Calu3 (cell line): ENCODE results near the gene AP3B1. TPM values are rescaled to one million over a fixed set of nuclear protein-coding genes. Genes with fewer than 3 reads are reported as not detected.
A peak's percentile ranks its signal among the peaks of the same experiment; 100 is the strongest.

Experiments
- BruUV-seq: library from RNA; stranded (reverse); fragments of 400-500 nt; replicated peaks from 2 replicates; lab custom pipeline; 2021; lab: Mats Ljungman, UMichigan
- CTCF ChIA-PET: fragments of 300-600 bp; sonication (Branson Sonifier 250); formaldehyde crosslinking; loops from one replicate; lab custom pipeline; 2022; ENCODE audit warnings: antibody characterized with exemption; lab: Charles Lee
- DNase-seq: peaks from one replicate; pipeline ENCODE4 v3.0.0; 2022
- H3K27ac Mint-ChIP-seq: one replicate; pipeline ENCODE4 v1.8.0; 2022; ENCODE audit warnings: mixed read lengths; ENCODE audit not compliant: unreplicated experiment
- H3K27me3 Mint-ChIP-seq: one replicate; pipeline ENCODE4 v1.8.0; 2022; ENCODE audit warnings: mixed read lengths; ENCODE audit not compliant: unreplicated experiment
- H3K36me3 Mint-ChIP-seq: one replicate; pipeline ENCODE4 v1.8.0; 2022; ENCODE audit warnings: mild to moderate bottlenecking, moderate library complexity, mixed read lengths; ENCODE audit not compliant: insufficient read depth, unreplicated experiment
- H3K4me1 Mint-ChIP-seq: one replicate; pipeline ENCODE4 v1.8.0; 2022; ENCODE audit warnings: mild to moderate bottlenecking, low read depth, mixed read lengths; ENCODE audit not compliant: unreplicated experiment
- H3K4me3 Mint-ChIP-seq: one replicate; pipeline ENCODE4 v1.8.0; 2022; ENCODE audit warnings: mild to moderate bottlenecking, low read depth, moderate library complexity, mixed read lengths; ENCODE audit not compliant: unreplicated experiment
- H3K9me3 Mint-ChIP-seq: one replicate; pipeline ENCODE4 v1.8.0; 2022; ENCODE audit warnings: low read depth, mixed read lengths; ENCODE audit not compliant: unreplicated experiment
- CTCF ChIP-seq: fragments of 200-600 bp; IDR thresholded peaks from one replicate; pipeline ENCODE4 v1.8.0; 2022; ENCODE audit warnings: antibody characterized with exemption; ENCODE audit not compliant: unreplicated experiment
- intact Hi-C: fragments of 100-400 bp; cut with micrococcal nuclease; formaldehyde crosslinking; loops from one replicate; pipeline ENCODE4 v1.10.0; 2022; ENCODE audit not compliant: unreplicated experiment
- total RNA-seq: library from RNA; stranded (reverse); gene quantifications from 2 replicates; pipeline ENCODE4 v1.2.3, GENCODE V29; 2022

Gene AP3B1
- total RNA-seq, 1 experiment from 2014 or later, result 66.9 TPM

GRCh38 chr5:78133423-78133822, 161.1 kb downstream of the AP3B1 start:
- H3K27ac Mint-ChIP-seq, result no peak overlapping the region
- H3K9me3 Mint-ChIP-seq, result no peaks in the 10 kb centered on the region
- no TSS peak for BruUV-seq
- CTCF ChIA-PET, result no interaction called here
- intact Hi-C loops, result no loop called here
- no peaks in the 10 kb centered on the region for H3K36me3 Mint-ChIP-seq
- H3K4me3 Mint-ChIP-seq, result no peak overlapping the region
- TF ChIP-seq CTCF, result no peak
- no peaks in the 10 kb centered on the region for H3K27me3 Mint-ChIP-seq
- DNase-seq, result no peak
- H3K4me1 Mint-ChIP-seq, result no peaks in the 10 kb centered on the region

- H3K27ac Mint-ChIP-seq, result no peak overlapping the region
- H3K27me3 Mint-ChIP-seq, result no peaks in the 10 kb centered on the region
- CTCF ChIA-PET, result no interaction called here
- H3K4me1 Mint-ChIP-seq, result no peaks in the 10 kb centered on the region
- intact Hi-C loops, result no loop called here
- no TSS peak for BruUV-seq
- TF ChIP-seq CTCF, result no peak
- H3K4me3 Mint-ChIP-seq, result no peak overlapping the region
- no peak for DNase-seq
- no peaks in the 10 kb centered on the region for H3K36me3 Mint-ChIP-seq
- H3K9me3 Mint-ChIP-seq, result no peaks in the 10 kb centered on the region
Measured at GRCh38 chr5:78132507-78132906, 162.0 kb downstream of the AP3B1 start.

GRCh38 chr5:78129597-78129996, 164.9 kb downstream of the AP3B1 start:
- TF ChIP-seq CTCF, result no peak
- no peaks in the 10 kb centered on the region for H3K9me3 Mint-ChIP-seq
- no peak overlapping the region for H3K4me3 Mint-ChIP-seq
- intact Hi-C loops, result no loop called here
- DNase-seq, result no peak
- H3K27me3 Mint-ChIP-seq, result no peaks in the 10 kb centered on the region
- no TSS peak for BruUV-seq
- H3K27ac Mint-ChIP-seq, result no peak overlapping the region
- no peaks in the 10 kb centered on the region for H3K4me1 Mint-ChIP-seq
- no peaks in the 10 kb centered on the region for H3K36me3 Mint-ChIP-seq
- CTCF ChIA-PET, result no interaction called here

GRCh38 chr5:78127875-78128274, 166.6 kb downstream of the AP3B1 start:
- H3K36me3 Mint-ChIP-seq, result no peaks in the 10 kb centered on the region
- no peaks in the 10 kb centered on the region for H3K27me3 Mint-ChIP-seq
- H3K27ac Mint-ChIP-seq, result no peak overlapping the region
- no peaks in the 10 kb centered on the region for H3K9me3 Mint-ChIP-seq
- no TSS peak for BruUV-seq
- H3K4me3 Mint-ChIP-seq, result no peak overlapping the region
- peak; percentile 25 for TF ChIP-seq CTCF
- no peaks in the 10 kb centered on the region for H3K4me1 Mint-ChIP-seq
- DNase-seq, result peak; percentile 9
- intact Hi-C loops, result no loop called here
- CTCF ChIA-PET, result interaction anchor here (1.0 to 1.2 kb wide), 3 partner anchors 11 to 141 kb away, joined by 3 to 5 read pairs (median 4); no protein-coding TSS in a partner anchor
